HEK293T (cell line): ENCODE measurements around the gene AGBL4.

Experiments
- BHLHE40 ChIP-seq: fragments of 450-650 bp; IDR thresholded peaks from 2 replicates; pipeline ENCODE4 v1.6.1; 2016; ENCODE audit warnings: mild to moderate bottlenecking, moderate library complexity, borderline replicate concordance
- ELF4 ChIP-seq: fragments of 450-650 bp; IDR thresholded peaks from 2 replicates; pipeline ENCODE4 v1.6.1; 2017; ENCODE audit warnings: antibody characterized with exemption
- FOXA1 ChIP-seq: fragments of 450-650 bp; IDR thresholded peaks from 2 replicates; pipeline ENCODE4 v1.6.1; 2016; ENCODE audit warnings: mild to moderate bottlenecking
- FOXK2 ChIP-seq: fragments of 450-650 bp; IDR thresholded peaks from 2 replicates; pipeline ENCODE4 v1.6.1; 2016; ENCODE audit warnings: mild to moderate bottlenecking
- FOXM1 ChIP-seq: fragments of 450-650 bp; IDR thresholded peaks from 2 replicates; pipeline ENCODE4 v1.6.1; 2017; ENCODE audit warnings: mild to moderate bottlenecking, borderline replicate concordance
- HDGF ChIP-seq: fragments of 450-650 bp; IDR thresholded peaks from 2 replicates; pipeline ENCODE4 v1.6.1; 2017; ENCODE audit warnings: antibody characterized with exemption, borderline replicate concordance
- L3MBTL2 ChIP-seq: fragments of 450-650 bp; conservative IDR thresholded peaks from 2 replicates; pipeline ENCODE4 v1.6.1; 2016; ENCODE audit warnings: mild to moderate bottlenecking
- LEF1 ChIP-seq: fragments of 450-650 bp; IDR thresholded peaks from 2 replicates; pipeline ENCODE4 v1.6.1; 2017; ENCODE audit warnings: mild to moderate bottlenecking, borderline replicate concordance
- NFRKB ChIP-seq: fragments of 450-650 bp; IDR thresholded peaks from 2 replicates; pipeline ENCODE4 v1.6.1; 2016; ENCODE audit warnings: mild to moderate bottlenecking, moderate library complexity
- PKNOX1 ChIP-seq: fragments of 450-650 bp; IDR thresholded peaks from 2 replicates; pipeline ENCODE4 v1.6.1; 2016
- SP1 ChIP-seq: fragments of 450-650 bp; IDR thresholded peaks from 2 replicates; pipeline ENCODE4 v1.6.1; 2017
- SUZ12 ChIP-seq: fragments of 450-650 bp; IDR thresholded peaks from 2 replicates; pipeline ENCODE4 v1.6.1; 2016; ENCODE audit warnings: mild to moderate bottlenecking
- TARDBP ChIP-seq: fragments of 450-650 bp; IDR thresholded peaks from 2 replicates; pipeline ENCODE4 v1.6.1; 2016
- ZNF384 ChIP-seq: fragments of 450-650 bp; IDR thresholded peaks from 2 replicates; pipeline ENCODE4 v1.6.1; 2016

DNA sequence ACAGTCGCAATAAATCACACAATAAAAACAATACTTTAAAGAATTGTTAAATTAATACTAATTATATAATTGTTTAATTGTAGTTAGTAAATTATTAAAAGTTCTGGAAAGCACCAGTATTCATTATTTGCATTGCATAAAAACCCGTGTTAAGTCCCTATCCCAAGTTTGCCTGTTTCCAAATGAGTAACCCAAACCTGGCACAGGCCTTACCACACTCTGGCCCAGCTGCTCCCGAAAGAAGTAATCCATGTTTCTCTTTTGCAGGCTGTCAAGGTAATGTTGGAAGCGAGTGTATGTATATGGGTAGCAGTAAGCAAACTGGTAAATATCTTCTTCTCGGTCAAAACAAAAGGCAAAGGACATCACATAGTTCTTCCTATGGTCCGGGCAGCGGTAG, 978.4 kb downstream of the AGBL4 start:
- TF ChIP-seq FOXK2, result no peak
- no peak for TF ChIP-seq SP1
- no peak for TF ChIP-seq SUZ12
- no peak for TF ChIP-seq PKNOX1
- no peak for TF ChIP-seq FOXM1
- no peak for TF ChIP-seq FOXA1
- TF ChIP-seq ZNF384, result no peak
- no peak for TF ChIP-seq BHLHE40
- no peak for TF ChIP-seq LEF1
- TF ChIP-seq L3MBTL2, result no peak
- no peak for TF ChIP-seq TARDBP
- no peak for TF ChIP-seq ELF4
- no peak for TF ChIP-seq HDGF
- no peak for TF ChIP-seq NFRKB
